Esophagus muscularis mucosa (tissue), 4 donors: ENCODE results near the gene SORCS2.

Experiments used
- CTCF ChIP-seq, 3 experiments: fragments of 200-600 bp in 2 of 3; fragments of 450-650 bp in 1 of 3; sonication (generic) in 2 of 3; IDR thresholded peaks; one replicate each; pipeline ENCODE4 v1.5.1; 2017 to 2019; ENCODE audit warnings: antibody characterized with exemption in 3 of 3, mild to moderate bottlenecking in 2 of 3, moderate library complexity in 1 of 3
- EP300 ChIP-seq: sonication (generic); formaldehyde crosslinking; IDR thresholded peaks from one replicate; pipeline ENCODE4 v1.6.1; 2017; ENCODE audit warnings: antibody characterized with exemption
- POLR2A ChIP-seq: fragments of 450-650 bp; IDR thresholded peaks from one replicate; pipeline ENCODE4 v1.6.1; 2017; ENCODE audit warnings: antibody characterized with exemption, moderate library complexity, mild to moderate bottlenecking, low read depth
- POLR2AphosphoS5 ChIP-seq, 2 donors: sonication (generic); formaldehyde crosslinking; IDR thresholded peaks; one replicate each; pipeline ENCODE4 v1.6.1; 2017; ENCODE audit warnings: antibody characterized with exemption in 2 of 2

- TF ChIP-seq EP300 (no peak), CTCF (IDR thresholded peaks at IDR 0.05) (no peak), POLR2A (no peak), POLR2AphosphoS5 (IDR thresholded peaks at IDR 0.05) (no peak)
These were observed 106.3 kb downstream of the SORCS2 start for GRCh38 chr4:7298619-7299009.
